K562 (cell line): ENCODE results near the gene FAM234A. TPM values are rescaled to one million over a fixed set of nuclear protein-coding genes. Genes with fewer than 3 reads are reported as not detected.
A peak's percentile ranks its signal among the peaks of the same experiment; 100 is the strongest.

Experiments used
- ATAC-seq: fragments of 200-7000 bp; cut with Tn5 transposase; 3 replicates; pipeline ENCODE4 v1.9.1; 2020; ENCODE audit warnings: moderate library complexity
- BruUV-seq: library from RNA; stranded (reverse); fragments of 400-500 nt; replicated peaks from 2 replicates; lab custom pipeline; 2021; lab: Mats Ljungman, UMichigan
- CTCF ChIA-PET: fragments of 300-600 bp; formaldehyde crosslinking; extraction: SDS; loops from one replicate; lab custom pipeline; 2021; ENCODE audit warnings: low intra/inter-chr PET ratio; lab: Yijun Ruan, JAX
- POLR2A ChIA-PET: fragments of 300-600, 350-650 bp; sonication (Branson Sonifier 250); formaldehyde crosslinking; extraction: SDS; loops from one replicate; lab custom pipeline; 2021; ENCODE audit warnings: antibody characterized with exemption, inconsistent platforms; lab: Yijun Ruan, JAX
- DNase-seq, 4 experiments: peaks; one replicate each; pipeline versions ENCODE4 v3.0.0 to v3.0.0-alpha.2; 2011 to 2018; ENCODE audit warnings: low spot score in 3 of 4, mixed read lengths in 3 of 4; ENCODE audit errors: extremely low read depth in 1 of 4
- FAIRE-seq: peaks from 2 replicates; lab custom pipeline; 2011; peaks lifted over from hg19 to GRCh38; lab: Jason Lieb, UNC
- H2AFZ ChIP-seq: 2 replicates; pipeline ENCODE4 v1.6.0; 2011; ENCODE audit warnings: low read depth, low read length, control low read depth, inconsistent platforms
- H3K27ac ChIP-seq: fragments of 200-600 bp; 3 replicates; pipeline ENCODE4 v1.8.0; 2011; ENCODE audit warnings: low read depth, mild to moderate bottlenecking, control low read depth, inconsistent platforms, low read length, moderate library complexity, mixed read lengths; ENCODE audit errors: extremely low read depth
- H3K27me3 ChIP-seq, 2 experiments: fragments of 300-600 bp in 1 of 2; 2 replicates in 1 of 2; 3 replicates in 1 of 2; pipeline versions ENCODE4 v1.6.0 to v1.8.0; 2011; ENCODE audit warnings: inconsistent platforms in 2 of 2, low read length in 2 of 2, mild to moderate bottlenecking in 1 of 2, mixed read lengths in 1 of 2, moderate library complexity in 1 of 2; ENCODE audit not compliant: control insufficient read depth in 2 of 2, insufficient read depth in 2 of 2
- H3K36me3 ChIP-seq: fragments of 300-600 bp; 3 replicates; pipeline ENCODE4 v1.8.0; 2011; ENCODE audit warnings: mild to moderate bottlenecking, low read length, inconsistent platforms; ENCODE audit not compliant: control insufficient read depth, insufficient read depth
- H3K4me1 ChIP-seq, 2 experiments: fragments of 200-600 bp in 1 of 2; replicated peaks in 1 of 2; 2 replicates in 1 of 2; 3 replicates in 1 of 2; pipeline versions ENCODE4 v1.5.1 to v1.8.0; 2011; ENCODE audit warnings: inconsistent platforms in 2 of 2, low read length in 2 of 2, mild to moderate bottlenecking in 1 of 2, mixed read lengths in 1 of 2, moderate library complexity in 1 of 2; ENCODE audit not compliant: control insufficient read depth in 2 of 2, insufficient read depth in 2 of 2
- H3K4me2 ChIP-seq: 2 replicates; pipeline ENCODE4 v1.6.1; 2011; ENCODE audit warnings: low read length, control low read depth, inconsistent platforms, mixed read lengths; ENCODE audit not compliant: insufficient read depth
- H3K4me3 ChIP-seq: fragments of 200-600 bp; sonication (generic), shearing (Covaris generic); 2 replicates; pipeline ENCODE4 v1.5.1; 2016; ENCODE audit warnings: control low read depth, inconsistent platforms
- H3K79me2 ChIP-seq: fragments of 200-600 bp; 3 replicates; pipeline ENCODE4 v1.8.0; 2011; ENCODE audit warnings: low read length, inconsistent platforms; ENCODE audit not compliant: control insufficient read depth, insufficient read depth
- H3K9ac ChIP-seq, 2 experiments: 2 replicates each; pipeline versions ENCODE4 v1.6.0 to v1.6.1; 2011; ENCODE audit warnings: low read depth in 2 of 2, low read length in 2 of 2, control low read depth in 1 of 2, inconsistent platforms in 1 of 2, mild to moderate bottlenecking in 1 of 2, mixed read lengths in 1 of 2; ENCODE audit not compliant: insufficient read depth in 1 of 2
- H3K9me1 ChIP-seq: one replicate; pipeline ENCODE4 v1.6.0; 2011; ENCODE audit warnings: inconsistent platforms, mild to moderate bottlenecking, low read length, moderate library complexity; ENCODE audit not compliant: control insufficient read depth, insufficient read depth
- H3K9me3 ChIP-seq: replicated peaks from 2 replicates; pipeline ENCODE4 v1.5.1; 2011; ENCODE audit warnings: low read depth, low read length, inconsistent platforms; ENCODE audit not compliant: control insufficient read depth, insufficient read depth
- H4K20me1 ChIP-seq: replicated peaks from 2 replicates; pipeline ENCODE4 v1.6.1; 2011; ENCODE audit warnings: low read length, inconsistent platforms, mixed read lengths; ENCODE audit not compliant: control insufficient read depth, insufficient read depth
- ASH1L ChIP-seq: fragments of 450-650 bp; IDR thresholded peaks from 2 replicates; pipeline ENCODE4 v1.6.1; 2018; ENCODE audit warnings: borderline replicate concordance, mild to moderate bottlenecking, low read depth; ENCODE audit not compliant: partially characterized antibody
- CBFA2T3 ChIP-seq: fragments of 450-650 bp; IDR thresholded peaks from 2 replicates; pipeline ENCODE4 v1.6.1; 2017
- CHCHD3 ChIP-seq: fragments of 250-450 bp; sonication (Bioruptor Pico); IDR thresholded peaks from 2 replicates; pipeline ENCODE4 v2.1.2; 2022; ENCODE audit warnings: mild to moderate bottlenecking
- CHD2 ChIP-seq: IDR thresholded peaks from 2 replicates; pipeline ENCODE4 v1.6.1; 2011; ENCODE audit warnings: low read depth, low read length
- MTA2 ChIP-seq: fragments of 450-650 bp; IDR thresholded peaks from 2 replicates; pipeline ENCODE4 v1.6.1; 2016; ENCODE audit warnings: low read depth
- NFYB ChIP-seq: IDR thresholded peaks from 2 replicates; pipeline ENCODE4 v1.6.1; 2011; ENCODE audit warnings: mild to moderate bottlenecking, moderate library complexity; ENCODE audit not compliant: insufficient read length; ENCODE audit errors: extremely low read depth
- PHF21A ChIP-seq: fragments of 450-650 bp; IDR thresholded peaks from 2 replicates; pipeline ENCODE4 v1.6.1; 2017; ENCODE audit warnings: low read depth, borderline replicate concordance
- SP2 ChIP-seq: IDR thresholded peaks from 2 replicates; pipeline ENCODE4 v1.6.1; 2011; ENCODE audit warnings: mild to moderate bottlenecking, low read depth, low read length, moderate library complexity; ENCODE audit not compliant: poor library complexity, severe bottlenecking; ENCODE audit errors: extremely low read depth
- WGBS: fragments of 100-300 bp; shearing (Covaris generic); methylation state at CpG from one replicate; pipeline ENCODE4 v1.1.6; 2016; ENCODE audit warnings: low coverage, mixed read lengths; ENCODE audit not compliant: insufficient coverage; ENCODE audit errors: missing lambda C conversion rate; 5-methylcytosine and 5-hydroxymethylcytosine counted together
- in situ Hi-C: fragments of 300-500 bp; cut with MboI; formaldehyde crosslinking; loops from 4 replicates; pipeline ENCODE4 v1.15.0; 2018; ENCODE audit warnings: inconsistent platforms, mixed read lengths
- intact Hi-C: fragments of 100-400 bp; cut with micrococcal nuclease; formaldehyde crosslinking; loops from 2 replicates; pipeline ENCODE4 v1.14.2; 2022
- polyA plus RNA-seq, 8 experiments: library from polyadenylated mRNA; depleted of rRNA in 4 of 8; stranded (reverse) in 5 of 8; unstranded in 3 of 8; fragments of >200 nt; fragmentation: Nextera tagmentation in 2 of 8; fragmentation: Illumina TruSeq in 1 of 8; extraction: Ambion mirVana in 2 of 8; extraction: Trizol in 1 of 8; gene quantifications; 2 replicates each; pipeline versions ENCODE4 v1.2.1 to v1.2.3, GENCODE V29; 2011 to 2014; ENCODE audit warnings: inconsistent platforms in 1 of 8, missing spikeins in 1 of 8
- total RNA-seq, 7 experiments: library from RNA; depleted of rRNA in 6 of 7; stranded (reverse); fragments of >200 nt in 6 of 7; fragmentation: Illumina TruSeq in 2 of 7; extraction: Trizol in 2 of 7; gene quantifications; 2 replicates each; pipeline versions ENCODE4 v1.2.1 to v1.2.3, GENCODE V29; 2011 to 2021; ENCODE audit warnings: low replicate concordance in 1 of 7
- TF ChIP-seq, protein P1 (sequence below): sonication (generic); formaldehyde crosslinking; IDR thresholded peaks from 2 replicates; pipeline ENCODE4 v1.9.0; 2022; ENCODE audit warnings: mild to moderate bottlenecking, missing genetic modification reagents
- TF ChIP-seq, protein P2 (sequence below), 3 experiments: fragments of 200-800 bp in 1 of 3; sonication (Bioruptor generic) in 1 of 3; sonication (generic) in 1 of 3; formaldehyde crosslinking in 1 of 3; IDR thresholded peaks; 2 replicates each; pipeline versions ENCODE4 v1.6.1 to v1.8.0; 2016 to 2022; ENCODE audit warnings: mild to moderate bottlenecking in 2 of 3, missing compliant biosample characterization in 2 of 3, missing genetic modification characterization in 2 of 3, missing genetic modification reagents in 1 of 3

The FAM234A gene
- total and polyA plus RNA-seq, 9 of the 15 experiments (the other 6 are each of a cell fraction or from before 2014, with no cell fraction given), result 1.0 to 47.9 (median 15.0) TPM

DNA sequence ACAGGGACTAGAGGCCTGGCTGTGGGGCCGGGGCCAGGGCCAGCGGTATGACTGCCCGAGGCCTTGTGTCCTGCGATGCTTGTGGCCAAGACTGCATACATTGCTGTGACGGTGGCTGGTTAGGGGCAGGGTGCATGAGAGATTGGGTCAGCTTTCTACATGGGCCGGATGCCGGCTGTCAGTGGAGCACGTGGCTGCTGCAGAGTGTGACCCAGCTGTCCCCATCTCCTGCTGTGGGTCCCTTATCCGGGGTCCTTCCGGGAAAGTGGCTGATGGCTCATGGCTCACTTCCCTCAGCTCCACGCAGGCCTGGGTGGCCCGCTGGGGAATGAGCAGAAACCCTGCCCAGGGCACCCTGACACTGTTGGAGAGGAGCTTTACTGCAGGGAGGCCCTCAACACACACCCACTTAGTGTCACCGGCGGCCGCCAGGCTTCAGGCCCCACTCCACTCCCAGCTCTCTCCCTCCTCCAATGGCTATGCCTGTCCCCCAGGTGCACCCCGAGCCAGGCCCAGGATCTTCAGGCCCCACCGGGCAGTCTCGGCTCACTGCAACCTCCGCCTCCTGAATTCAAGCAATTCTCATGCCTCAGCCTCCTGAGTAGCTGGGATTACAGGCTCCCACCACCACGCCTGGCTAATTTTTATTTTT is 41.9 kb downstream of the FAM234A start:
- peaks cover 0 to 66% of the 10 kb centered on the region in 2 experiments; a peak in 2 of 5 replicates for H3K4me1 ChIP-seq
- H3K4me3 ChIP-seq, result no peak overlapping the region
- no peak for DNase-seq
- H3K36me3 ChIP-seq, result no peaks in the 10 kb centered on the region
- no peak for FAIRE-seq
- BruUV-seq, result no TSS peak
- no peaks in the 10 kb centered on the region for H4K20me1 ChIP-seq
- intact Hi-C loops (no loop called here), in situ Hi-C loops (no loop called here)
- TF ChIP-seq MTA2, result no peak
- TF ChIP-seq, protein P1, sequence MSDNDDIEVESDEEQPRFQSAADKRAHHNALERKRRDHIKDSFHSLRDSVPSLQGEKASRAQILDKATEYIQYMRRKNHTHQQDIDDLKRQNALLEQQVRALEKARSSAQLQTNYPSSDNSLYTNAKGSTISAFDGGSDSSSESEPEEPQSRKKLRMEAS (CRISPR knock-in tag), result 0 out of 2 replicates have a peak, but pooled peaks have one; percentile 39
- no peaks in the 10 kb centered on the region for H3K27me3 ChIP-seq
- no peaks in the 10 kb centered on the region for H3K9me3 ChIP-seq
- no peaks in the 10 kb centered on the region for H3K9me1 ChIP-seq
- H2AFZ ChIP-seq, result no peak overlapping the region
- ChIA-PET POLR2A (interaction anchor here (0.5 to 1.0 kb wide), 5 partner anchors 8 to 39 kb away, joined by 3 to 5 read pairs (median 3); no protein-coding TSS in a partner anchor), CTCF (no interaction called here)
- no peak overlapping the region for H3K4me2 ChIP-seq
- H3K27ac ChIP-seq, result no peak overlapping the region
- WGBS, result 60% methylated on average over 16 of the region's 20 CpGs
- H3K79me2 ChIP-seq, result no peaks in the 10 kb centered on the region
- ATAC-seq, result no peak
- H3K9ac ChIP-seq, result peak overlapping the region in 1 of 2 experiments; percentile 35; a peak in 1 of 4 replicates

DNA sequence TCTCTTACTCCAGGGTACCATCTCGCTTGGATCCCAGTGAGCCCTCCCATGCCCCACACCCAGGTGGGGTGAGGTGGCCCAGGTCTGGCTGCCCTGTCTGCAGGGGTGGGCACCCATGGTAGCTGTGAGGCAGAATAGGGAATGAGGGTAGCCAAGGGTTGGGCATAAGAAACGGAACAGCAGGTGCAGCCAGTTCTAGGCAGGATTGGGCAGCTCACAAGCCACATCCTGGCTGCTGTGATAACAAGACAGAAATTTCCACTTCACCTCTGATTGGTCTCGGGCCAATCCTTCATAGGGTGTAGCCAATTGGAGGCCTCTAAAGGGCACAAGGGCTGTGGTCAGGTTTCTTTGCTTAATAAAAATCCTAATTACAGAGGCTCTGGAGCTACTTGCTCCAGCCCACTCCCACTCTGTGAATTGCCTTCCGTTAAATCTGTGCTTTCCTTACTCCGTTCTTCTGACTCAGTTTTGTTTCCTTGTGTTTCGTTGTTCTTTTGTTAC is 44.3 kb downstream of the FAM234A start:
- in situ Hi-C loops, result no loop called here
- H3K9ac ChIP-seq, result no peak overlapping the region
- no TSS peak for BruUV-seq
- DNase-seq, result peak in 2 of 4 experiments; percentile 70 to 81
- H3K4me1 ChIP-seq, result peaks cover 0 to 65% of the 10 kb centered on the region in 2 experiments; a peak in 2 of 5 replicates
- peak; percentile 86 for ATAC-seq
- no peak overlapping the region for H2AFZ ChIP-seq
- intact Hi-C loops, result no loop called here
- no peak overlapping the region for H3K4me3 ChIP-seq
- no peaks in the 10 kb centered on the region for H3K27me3 ChIP-seq
- ChIA-PET CTCF (no interaction called here), POLR2A (interaction anchor here (0.8 kb wide), 1 partner anchor 8 kb away, joined by 3 read pairs; no protein-coding TSS in a partner anchor)
- peak; percentile 91 for FAIRE-seq
- 20% methylated on average over 6 of the region's 6 CpGs for WGBS
- H3K27ac ChIP-seq, result no peak overlapping the region
- H3K4me2 ChIP-seq, result no peak overlapping the region
- no peaks in the 10 kb centered on the region for H3K79me2 ChIP-seq
- H3K9me3 ChIP-seq, result no peaks in the 10 kb centered on the region
- no peaks in the 10 kb centered on the region for H3K36me3 ChIP-seq
- H3K9me1 ChIP-seq, result no peaks in the 10 kb centered on the region
- no peaks in the 10 kb centered on the region for H4K20me1 ChIP-seq
- TF ChIP-seq CHD2, result peak; percentile 57
- peak; percentile 6 for TF ChIP-seq SP2
- no peak for TF ChIP-seq CHCHD3 (CRISPR knock-in tag)
- 0 out of 2 replicates have a peak, but pooled peaks have one; percentile 32 for TF ChIP-seq PHF21A
- TF ChIP-seq CBFA2T3, result peak; percentile 37; the same call in 1 of the 2 replicates
- TF ChIP-seq NFYB, result peak; percentile 91
- TF ChIP-seq, protein P2, sequence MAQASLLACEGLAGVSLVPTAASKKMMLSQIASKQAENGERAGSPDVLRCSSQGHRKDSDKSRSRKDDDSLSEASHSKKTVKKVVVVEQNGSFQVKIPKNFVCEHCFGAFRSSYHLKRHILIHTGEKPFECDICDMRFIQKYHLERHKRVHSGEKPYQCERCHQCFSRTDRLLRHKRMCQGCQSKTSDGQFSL (CRISPR knock-in tag; IDR thresholded peaks at IDR 0.05), result no peak
- TF ChIP-seq, protein P2 (tag; IDR thresholded peaks at IDR 0.05), result no peak
- peak; percentile 66 for TF ChIP-seq ASH1L
